ENCODE data around the gene GRID1. TPM values are rescaled to one million over a fixed set of nuclear protein-coding genes. Genes with fewer than 3 reads are reported as not detected.

Gene GRID1
- total and polyA plus RNA-seq, 9 of the 15 experiments (the other 6 are each of a cell fraction or from before 2014, with no cell fraction given), result 0.01 to 7.2 (median 1.2) TPM

DNA sequence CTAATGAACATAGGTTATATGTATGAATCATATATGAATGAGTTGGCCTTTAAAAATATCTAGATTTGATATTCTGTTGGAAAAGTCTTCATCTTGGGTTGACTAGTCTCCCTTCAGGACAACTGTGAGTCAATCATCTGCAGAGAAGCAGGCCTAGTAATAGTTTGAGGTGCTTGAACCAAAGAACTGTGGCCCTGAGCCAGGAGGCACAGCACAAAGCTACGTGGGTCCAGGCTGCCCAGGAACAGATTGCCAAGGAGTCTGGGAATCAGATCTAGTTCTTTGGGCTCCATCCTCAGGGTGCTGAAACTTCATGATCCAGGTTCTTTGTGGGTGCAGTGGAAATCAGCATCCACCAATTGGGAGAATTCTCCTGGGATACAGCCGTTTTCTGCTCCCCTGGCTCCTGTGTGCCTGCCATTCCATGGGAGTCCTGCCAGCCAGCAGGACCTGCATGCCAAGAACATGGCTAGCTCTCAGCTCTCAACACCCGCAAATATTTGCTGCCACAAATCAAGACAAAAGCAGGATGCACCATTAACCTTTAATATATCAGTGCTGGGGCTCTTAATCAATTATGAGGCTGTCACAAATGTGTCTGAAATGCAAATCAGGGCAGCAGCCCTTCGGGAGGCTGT is 709.0 kb downstream of the GRID1 start (continued):
- TF ChIP-seq ZNF79 (CRISPR knock-in tag; IDR thresholded peaks at IDR 0.05; ENCODE audit: low read depth), result no peak
- TF ChIP-seq, protein P1, sequence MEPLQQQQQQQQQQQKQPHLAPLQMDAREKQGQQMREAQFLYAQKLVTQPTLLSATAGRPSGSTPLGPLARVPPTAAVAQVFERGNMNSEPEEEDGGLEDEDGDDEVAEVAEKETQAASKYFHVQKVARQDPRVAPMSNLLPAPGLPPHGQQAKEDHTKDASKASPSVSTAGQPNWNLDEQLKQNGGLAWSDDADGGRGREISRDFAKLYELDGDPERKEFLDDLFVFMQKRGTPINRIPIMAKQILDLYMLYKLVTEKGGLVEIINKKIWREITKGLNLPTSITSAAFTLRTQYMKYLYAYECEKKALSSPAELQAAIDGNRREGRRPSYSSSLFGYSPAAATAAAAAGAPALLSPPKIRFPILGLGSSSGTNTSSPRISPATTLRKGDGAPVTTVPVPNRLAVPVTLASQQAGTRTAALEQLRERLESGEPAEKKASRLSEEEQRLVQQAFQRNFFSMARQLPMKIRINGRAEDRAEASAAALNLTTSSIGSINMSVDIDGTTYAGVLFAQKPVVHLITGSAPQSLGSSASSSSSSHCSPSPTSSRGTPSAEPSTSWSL (CRISPR knock-in tag; IDR thresholded peaks at IDR 0.05; ENCODE audit: borderline replicate concordance), result no peak
- TF ChIP-seq, protein P2, sequence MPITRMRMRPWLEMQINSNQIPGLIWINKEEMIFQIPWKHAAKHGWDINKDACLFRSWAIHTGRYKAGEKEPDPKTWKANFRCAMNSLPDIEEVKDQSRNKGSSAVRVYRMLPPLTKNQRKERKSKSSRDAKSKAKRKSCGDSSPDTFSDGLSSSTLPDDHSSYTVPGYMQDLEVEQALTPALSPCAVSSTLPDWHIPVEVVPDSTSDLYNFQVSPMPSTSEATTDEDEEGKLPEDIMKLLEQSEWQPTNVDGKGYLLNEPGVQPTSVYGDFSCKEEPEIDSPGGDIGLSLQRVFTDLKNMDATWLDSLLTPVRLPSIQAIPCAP (CRISPR knock-in tag; IDR thresholded peaks at IDR 0.05; ENCODE audit: borderline replicate concordance), result no peak

DNA sequence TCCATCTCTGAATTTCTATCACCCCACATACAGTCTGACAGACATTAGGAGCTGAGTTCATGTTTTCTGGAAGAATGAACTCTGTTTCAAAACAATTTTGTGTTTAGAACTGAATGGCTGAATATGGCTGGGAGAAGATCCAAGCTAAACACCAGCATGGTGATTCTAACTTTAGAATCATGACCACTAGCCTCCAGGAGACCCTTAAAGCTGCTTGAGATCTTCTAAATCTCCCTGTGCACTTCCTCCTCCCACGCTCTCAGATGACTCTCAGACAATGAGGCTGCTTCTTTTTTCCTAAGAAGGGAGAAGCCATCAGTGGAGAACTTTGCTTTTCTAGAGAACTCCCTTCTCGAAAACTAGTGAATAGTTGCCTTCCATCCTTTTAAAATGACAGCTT is 711.2 kb downstream of the GRID1 start:
- Histone ChIP-seq H2AFZ (ENCODE audit: low read depth, low read length) (no peak overlapping the region), H3K36me3 (ENCODE audit: control insufficient read depth, insufficient read depth, low read length) (no peaks in the 10 kb centered on the region), H3K4me3 (no peak overlapping the region), H3K4me2 (ENCODE audit: insufficient read depth, low read length) (no peak overlapping the region), H4K20me1 (replicated peaks; ENCODE audit: control insufficient read depth, insufficient read depth, low read length) (no peaks in the 10 kb centered on the region), H3K9ac (ENCODE audit: insufficient read depth in 1 of 2, low read depth in 2 of 2, low read length in 2 of 2) (no peak overlapping the region), H3K79me2 (ENCODE audit: control insufficient read depth, insufficient read depth, low read length) (no peaks in the 10 kb centered on the region), H3K9me3 (replicated peaks; ENCODE audit: control insufficient read depth, insufficient read depth, low read depth, low read length) (no peaks in the 10 kb centered on the region), H3K27me3 (ENCODE audit: control insufficient read depth in 2 of 2, insufficient read depth in 2 of 2, low read length in 2 of 2) (no peaks in the 10 kb centered on the region), H3K9me1 (ENCODE audit: control insufficient read depth, insufficient read depth, low read length) (no peaks in the 10 kb centered on the region), H3K4me1 (replicated peaks in 1 of 2; ENCODE audit: control insufficient read depth in 2 of 2, insufficient read depth in 2 of 2, low read length in 2 of 2) (no peaks in the 10 kb centered on the region), H3K27ac (ENCODE audit: extremely low read depth, low read depth, low read length) (no peak overlapping the region)
- no peak for DNase-seq (ENCODE audit: extremely low read depth in 1 of 4, low spot score in 3 of 4)
- ChIA-PET CTCF (ENCODE audit: low intra/inter-chr PET ratio) (no interaction called here), POLR2A (no interaction called here)
- WGBS (ENCODE audit: insufficient coverage, low coverage, missing lambda C conversion rate), result 0% methylated on average over 2 of the region's 2 CpGs
- no peak for FAIRE-seq
- intact Hi-C loops (cut with micrococcal nuclease), result no loop called here
- ATAC-seq, result no peak
- BruUV-seq (replicated peaks), result no TSS peak
- in situ Hi-C loops (cut with MboI), result no loop called here
- no peak for TF ChIP-seq NR1H2 (CRISPR knock-in tag; IDR thresholded peaks at IDR 0.05)
- TF ChIP-seq HDAC2 (IDR thresholded peaks at IDR 0.05), result no peak
- TF ChIP-seq RAD21 (CRISPR knock-in tag; conservative IDR thresholded peaks at IDR 0.05 in 1 of 2, IDR thresholded peaks at IDR 0.05 in 1 of 2), result no peak
- no peak for TF ChIP-seq ZNF165 (CRISPR knock-in tag; IDR thresholded peaks at IDR 0.05; ENCODE audit: borderline replicate concordance)
- no peak for TF ChIP-seq ZNF79 (CRISPR knock-in tag; IDR thresholded peaks at IDR 0.05; ENCODE audit: low read depth)
- no peak for TF ChIP-seq HCFC1 (IDR thresholded peaks at IDR 0.05; ENCODE audit: low read depth, low read length)
- TF ChIP-seq, protein P3, sequence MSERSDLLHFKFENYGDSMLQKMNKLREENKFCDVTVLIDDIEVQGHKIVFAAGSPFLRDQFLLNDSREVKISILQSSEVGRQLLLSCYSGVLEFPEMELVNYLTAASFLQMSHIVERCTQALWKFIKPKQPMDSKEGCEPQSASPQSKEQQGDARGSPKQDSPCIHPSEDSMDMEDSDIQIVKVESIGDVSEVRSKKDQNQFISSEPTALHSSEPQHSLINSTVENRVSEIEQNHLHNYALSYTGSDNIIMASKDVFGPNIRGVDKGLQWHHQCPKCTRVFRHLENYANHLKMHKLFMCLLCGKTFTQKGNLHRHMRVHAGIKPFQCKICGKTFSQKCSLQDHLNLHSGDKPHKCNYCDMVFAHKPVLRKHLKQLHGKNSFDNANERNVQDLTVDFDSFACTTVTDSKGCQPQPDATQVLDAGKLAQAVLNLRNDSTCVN (CRISPR knock-in tag; IDR thresholded peaks at IDR 0.05), result no peak
- TF ChIP-seq YY1 (IDR thresholded peaks at IDR 0.05; ENCODE audit: borderline replicate concordance in 1 of 3, control insufficient read depth in 1 of 3, extremely low read depth in 1 of 3, insufficient read depth in 3 of 3, insufficient read length in 1 of 3, insufficient replicate concordance in 2 of 3, low read depth in 1 of 3, low read length in 2 of 3), result no peak
- TF ChIP-seq, protein P4, sequence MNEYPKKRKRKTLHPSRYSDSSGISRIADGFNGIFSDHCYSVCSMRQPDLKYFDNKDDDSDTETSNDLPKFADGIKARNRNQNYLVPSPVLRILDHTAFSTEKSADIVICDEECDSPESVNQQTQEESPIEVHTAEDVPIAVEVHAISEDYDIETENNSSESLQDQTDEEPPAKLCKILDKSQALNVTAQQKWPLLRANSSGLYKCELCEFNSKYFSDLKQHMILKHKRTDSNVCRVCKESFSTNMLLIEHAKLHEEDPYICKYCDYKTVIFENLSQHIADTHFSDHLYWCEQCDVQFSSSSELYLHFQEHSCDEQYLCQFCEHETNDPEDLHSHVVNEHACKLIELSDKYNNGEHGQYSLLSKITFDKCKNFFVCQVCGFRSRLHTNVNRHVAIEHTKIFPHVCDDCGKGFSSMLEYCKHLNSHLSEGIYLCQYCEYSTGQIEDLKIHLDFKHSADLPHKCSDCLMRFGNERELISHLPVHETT (CRISPR knock-in tag; conservative IDR thresholded peaks at IDR 0.05 in 1 of 2, IDR thresholded peaks at IDR 0.05 in 1 of 2), result no peak
- TF ChIP-seq HDAC6 (IDR thresholded peaks at IDR 0.05; ENCODE audit: low read depth, low read length), result no peak
- no peak for TF ChIP-seq HLTF (IDR thresholded peaks at IDR 0.05)
- TF ChIP-seq DPF2 (IDR thresholded peaks at IDR 0.05), result no peak
- TF ChIP-seq ZNF134 (CRISPR knock-in tag; conservative IDR thresholded peaks at IDR 0.05), result no peak
